ENCODE measurements around the gene PCSK7.

GRCh38 chr11:117187799-117188481 is 43.9 kb downstream of the PCSK7 start:
- no peak for TF ChIP-seq MAX (IDR thresholded peaks at IDR 0.05)
- TF ChIP-seq CTCF (IDR thresholded peaks at IDR 0.05; ENCODE audit: low read depth, low read length, missing input control): no peak
- no peak for TF ChIP-seq ZBTB33 (IDR thresholded peaks at IDR 0.05)
- TF ChIP-seq YY1 (IDR thresholded peaks at IDR 0.05): no peak
- no peak for TF ChIP-seq REST (IDR thresholded peaks at IDR 0.05)
